Liver (tissue), 3 donors: ENCODE data around the gene EMCN.
"Not testable (repeated sequence)": the region's sequence is repeated elsewhere in the genome, so short reads cannot be mapped to it uniquely, and the experiment has no call there.

ENCODE experiments used
- EGR1 ChIP-seq, 2 donors: IDR thresholded peaks; 2 replicates each; pipeline ENCODE4 v1.6.1; 2016 to 2018; ENCODE audit warnings: antibody characterized with exemption in 2 of 2, low read depth in 2 of 2
- GABPA ChIP-seq, 2 donors: IDR thresholded peaks in 1 of 2; conservative IDR thresholded peaks in 1 of 2; 2 replicates each; pipeline ENCODE4 v1.6.1; 2016; ENCODE audit warnings: antibody characterized with exemption in 2 of 2, mild to moderate bottlenecking in 1 of 2, moderate library complexity in 1 of 2
- JUND ChIP-seq, 2 donors: IDR thresholded peaks; 2 replicates each; pipeline ENCODE4 v1.6.1; 2016; ENCODE audit warnings: antibody characterized with exemption in 2 of 2
- RAD21 ChIP-seq, 2 donors: IDR thresholded peaks; 2 replicates each; pipeline ENCODE4 v1.6.1; 2016; ENCODE audit warnings: antibody characterized with exemption in 2 of 2, mild to moderate bottlenecking in 2 of 2
- RXRA ChIP-seq, 2 donors: IDR thresholded peaks; 2 replicates each; pipeline ENCODE4 v1.6.1; 2017 to 2018; ENCODE audit warnings: antibody characterized with exemption in 2 of 2, mild to moderate bottlenecking in 1 of 2
- SP1 ChIP-seq: IDR thresholded peaks from 2 replicates; pipeline ENCODE4 v1.6.1; 2018; ENCODE audit warnings: antibody characterized with exemption, mild to moderate bottlenecking
- TAF1 ChIP-seq: conservative IDR thresholded peaks from 2 replicates; pipeline ENCODE4 v1.6.1; 2016; ENCODE audit warnings: antibody characterized with exemption, mild to moderate bottlenecking
- YY1 ChIP-seq: IDR thresholded peaks from 2 replicates; pipeline ENCODE4 v1.6.1; 2016; ENCODE audit warnings: antibody characterized with exemption, mild to moderate bottlenecking
- TF ChIP-seq, protein P1 (sequence below): fragments of 150-350 bp; IDR thresholded peaks from 2 replicates; pipeline ENCODE4 v1.5.1; 2017; ENCODE audit warnings: improper control_type of control experiment, low read depth, low read length; ENCODE audit not compliant: missing input control
- TF ChIP-seq, protein P2 (sequence below): IDR thresholded peaks from 2 replicates; pipeline ENCODE4 v1.6.1; 2016; ENCODE audit warnings: antibody characterized with exemption
- TF ChIP-seq, protein P3 (sequence below): IDR thresholded peaks from 2 replicates; pipeline ENCODE4 v1.6.1; 2016; ENCODE audit warnings: antibody characterized with exemption
- TF ChIP-seq, protein P4 (sequence below): IDR thresholded peaks from 2 replicates; pipeline ENCODE4 v1.6.1; 2016; ENCODE audit warnings: antibody characterized with exemption
- TF ChIP-seq, protein P5 (sequence below): IDR thresholded peaks from 2 replicates; pipeline ENCODE4 v1.6.1; 2016; ENCODE audit warnings: antibody characterized with exemption, mild to moderate bottlenecking
- donor health status: healthy.
- donor health status: healthy.

DNA sequence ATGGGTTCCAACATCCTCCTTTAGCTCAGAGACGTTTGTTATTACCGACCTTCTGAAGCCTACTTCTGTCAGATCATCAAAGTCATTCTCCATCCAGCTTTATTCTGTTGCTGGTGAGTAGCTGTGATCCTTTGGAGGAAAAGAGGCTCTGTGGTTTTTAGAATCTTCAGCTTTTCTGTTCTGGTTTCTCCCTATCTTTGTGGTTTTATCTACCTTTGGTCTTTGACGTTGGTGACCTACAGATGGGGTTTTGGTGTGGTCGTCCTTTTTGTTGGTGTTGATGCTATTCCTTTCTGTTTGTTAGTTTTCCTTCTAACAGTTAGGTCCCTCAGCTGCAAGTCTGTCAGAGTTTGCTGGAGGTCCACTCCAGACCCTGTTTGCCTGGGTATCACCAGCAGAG is 12.3 kb upstream of the EMCN start:
- TF ChIP-seq, protein P1, sequence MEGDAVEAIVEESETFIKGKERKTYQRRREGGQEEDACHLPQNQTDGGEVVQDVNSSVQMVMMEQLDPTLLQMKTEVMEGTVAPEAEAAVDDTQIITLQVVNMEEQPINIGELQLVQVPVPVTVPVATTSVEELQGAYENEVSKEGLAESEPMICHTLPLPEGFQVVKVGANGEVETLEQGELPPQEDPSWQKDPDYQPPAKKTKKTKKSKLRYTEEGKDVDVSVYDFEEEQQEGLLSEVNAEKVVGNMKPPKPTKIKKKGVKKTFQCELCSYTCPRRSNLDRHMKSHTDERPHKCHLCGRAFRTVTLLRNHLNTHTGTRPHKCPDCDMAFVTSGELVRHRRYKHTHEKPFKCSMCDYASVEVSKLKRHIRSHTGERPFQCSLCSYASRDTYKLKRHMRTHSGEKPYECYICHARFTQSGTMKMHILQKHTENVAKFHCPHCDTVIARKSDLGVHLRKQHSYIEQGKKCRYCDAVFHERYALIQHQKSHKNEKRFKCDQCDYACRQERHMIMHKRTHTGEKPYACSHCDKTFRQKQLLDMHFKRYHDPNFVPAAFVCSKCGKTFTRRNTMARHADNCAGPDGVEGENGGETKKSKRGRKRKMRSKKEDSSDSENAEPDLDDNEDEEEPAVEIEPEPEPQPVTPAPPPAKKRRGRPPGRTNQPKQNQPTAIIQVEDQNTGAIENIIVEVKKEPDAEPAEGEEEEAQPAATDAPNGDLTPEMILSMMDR = not testable (repeated sequence)
- TF ChIP-seq JUND (IDR thresholded peaks at IDR 0.05); SP1; EGR1 (IDR thresholded peaks at IDR 0.05; ENCODE audit: low read depth in 2 of 2); RXRA (IDR thresholded peaks at IDR 0.05); TAF1; YY1; GABPA (IDR thresholded peaks at IDR 0.05 in 1 of 2, conservative IDR thresholded peaks at IDR 0.05 in 1 of 2); RAD21 (IDR thresholded peaks at IDR 0.05): not testable (repeated sequence)
- TF ChIP-seq, protein P2, sequence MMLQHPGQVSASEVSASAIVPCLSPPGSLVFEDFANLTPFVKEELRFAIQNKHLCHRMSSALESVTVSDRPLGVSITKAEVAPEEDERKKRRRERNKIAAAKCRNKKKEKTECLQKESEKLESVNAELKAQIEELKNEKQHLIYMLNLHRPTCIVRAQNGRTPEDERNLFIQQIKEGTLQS = not testable (repeated sequence)
- TF ChIP-seq, protein P3, sequence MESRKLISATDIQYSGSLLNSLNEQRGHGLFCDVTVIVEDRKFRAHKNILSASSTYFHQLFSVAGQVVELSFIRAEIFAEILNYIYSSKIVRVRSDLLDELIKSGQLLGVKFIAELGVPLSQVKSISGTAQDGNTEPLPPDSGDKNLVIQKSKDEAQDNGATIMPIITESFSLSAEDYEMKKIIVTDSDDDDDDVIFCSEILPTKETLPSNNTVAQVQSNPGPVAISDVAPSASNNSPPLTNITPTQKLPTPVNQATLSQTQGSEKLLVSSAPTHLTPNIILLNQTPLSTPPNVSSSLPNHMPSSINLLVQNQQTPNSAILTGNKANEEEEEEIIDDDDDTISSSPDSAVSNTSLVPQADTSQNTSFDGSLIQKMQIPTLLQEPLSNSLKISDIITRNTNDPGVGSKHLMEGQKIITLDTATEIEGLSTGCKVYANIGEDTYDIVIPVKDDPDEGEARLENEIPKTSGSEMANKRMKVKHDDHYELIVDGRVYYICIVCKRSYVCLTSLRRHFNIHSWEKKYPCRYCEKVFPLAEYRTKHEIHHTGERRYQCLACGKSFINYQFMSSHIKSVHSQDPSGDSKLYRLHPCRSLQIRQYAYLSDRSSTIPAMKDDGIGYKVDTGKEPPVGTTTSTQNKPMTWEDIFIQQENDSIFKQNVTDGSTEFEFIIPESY = not testable (repeated sequence)
- TF ChIP-seq, protein P4, sequence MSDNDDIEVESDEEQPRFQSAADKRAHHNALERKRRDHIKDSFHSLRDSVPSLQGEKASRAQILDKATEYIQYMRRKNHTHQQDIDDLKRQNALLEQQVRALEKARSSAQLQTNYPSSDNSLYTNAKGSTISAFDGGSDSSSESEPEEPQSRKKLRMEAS = not testable (repeated sequence)
- TF ChIP-seq, protein P5, sequence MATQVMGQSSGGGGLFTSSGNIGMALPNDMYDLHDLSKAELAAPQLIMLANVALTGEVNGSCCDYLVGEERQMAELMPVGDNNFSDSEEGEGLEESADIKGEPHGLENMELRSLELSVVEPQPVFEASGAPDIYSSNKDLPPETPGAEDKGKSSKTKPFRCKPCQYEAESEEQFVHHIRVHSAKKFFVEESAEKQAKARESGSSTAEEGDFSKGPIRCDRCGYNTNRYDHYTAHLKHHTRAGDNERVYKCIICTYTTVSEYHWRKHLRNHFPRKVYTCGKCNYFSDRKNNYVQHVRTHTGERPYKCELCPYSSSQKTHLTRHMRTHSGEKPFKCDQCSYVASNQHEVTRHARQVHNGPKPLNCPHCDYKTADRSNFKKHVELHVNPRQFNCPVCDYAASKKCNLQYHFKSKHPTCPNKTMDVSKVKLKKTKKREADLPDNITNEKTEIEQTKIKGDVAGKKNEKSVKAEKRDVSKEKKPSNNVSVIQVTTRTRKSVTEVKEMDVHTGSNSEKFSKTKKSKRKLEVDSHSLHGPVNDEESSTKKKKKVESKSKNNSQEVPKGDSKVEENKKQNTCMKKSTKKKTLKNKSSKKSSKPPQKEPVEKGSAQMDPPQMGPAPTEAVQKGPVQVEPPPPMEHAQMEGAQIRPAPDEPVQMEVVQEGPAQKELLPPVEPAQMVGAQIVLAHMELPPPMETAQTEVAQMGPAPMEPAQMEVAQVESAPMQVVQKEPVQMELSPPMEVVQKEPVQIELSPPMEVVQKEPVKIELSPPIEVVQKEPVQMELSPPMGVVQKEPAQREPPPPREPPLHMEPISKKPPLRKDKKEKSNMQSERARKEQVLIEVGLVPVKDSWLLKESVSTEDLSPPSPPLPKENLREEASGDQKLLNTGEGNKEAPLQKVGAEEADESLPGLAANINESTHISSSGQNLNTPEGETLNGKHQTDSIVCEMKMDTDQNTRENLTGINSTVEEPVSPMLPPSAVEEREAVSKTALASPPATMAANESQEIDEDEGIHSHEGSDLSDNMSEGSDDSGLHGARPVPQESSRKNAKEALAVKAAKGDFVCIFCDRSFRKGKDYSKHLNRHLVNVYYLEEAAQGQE = not testable (repeated sequence)
